ENCODE measurements around the gene TMEM225B.
"Not testable (repeated sequence)": the region's sequence is repeated elsewhere in the genome, so short reads cannot be mapped to it uniquely, and the experiment has no call there.

The TMEM225B gene

DNA sequence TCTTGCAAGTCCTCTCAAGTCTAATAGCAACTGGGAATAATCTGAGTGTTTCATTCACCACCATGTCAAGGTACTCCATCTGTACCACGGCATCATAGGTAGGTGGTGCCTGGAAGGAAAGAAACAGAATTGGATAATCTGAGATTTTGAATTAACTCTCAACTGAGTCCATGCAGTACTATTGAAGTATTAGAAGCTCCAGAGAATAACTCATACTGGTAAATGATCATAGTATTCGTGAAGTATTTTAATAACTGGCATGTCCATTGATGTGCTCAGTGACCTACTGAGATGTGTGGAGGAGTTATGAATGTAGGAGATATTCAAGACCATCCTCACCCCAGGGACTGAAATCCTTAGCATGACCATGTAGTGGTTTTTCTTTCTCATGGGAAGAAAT lies 54.6 kb downstream of the TMEM225B start:
- Histone ChIP-seq H3K4me1 (ENCODE audit: control insufficient read depth, insufficient read depth, low read length, poor library complexity, severe bottlenecking) (no peaks in the 10 kb centered on the region), H3K27me3 (replicated peaks; ENCODE audit: control insufficient read depth, insufficient read depth, low read length, poor library complexity, severe bottlenecking) (no peaks in the 10 kb centered on the region), H3K9me3 (ENCODE audit: control insufficient read depth, low read length) (no peaks in the 10 kb centered on the region), H3K27ac (ENCODE audit: insufficient read depth, low read length, poor library complexity, severe bottlenecking) (no peak overlapping the region), H3K36me3 (ENCODE audit: control insufficient read depth, insufficient read depth, low read length) (no peaks in the 10 kb centered on the region), H3K4me3 (ENCODE audit: insufficient read depth, low read depth, low read length, poor library complexity, severe bottlenecking) (no peak overlapping the region)
- DNase-seq: no peak

DNA sequence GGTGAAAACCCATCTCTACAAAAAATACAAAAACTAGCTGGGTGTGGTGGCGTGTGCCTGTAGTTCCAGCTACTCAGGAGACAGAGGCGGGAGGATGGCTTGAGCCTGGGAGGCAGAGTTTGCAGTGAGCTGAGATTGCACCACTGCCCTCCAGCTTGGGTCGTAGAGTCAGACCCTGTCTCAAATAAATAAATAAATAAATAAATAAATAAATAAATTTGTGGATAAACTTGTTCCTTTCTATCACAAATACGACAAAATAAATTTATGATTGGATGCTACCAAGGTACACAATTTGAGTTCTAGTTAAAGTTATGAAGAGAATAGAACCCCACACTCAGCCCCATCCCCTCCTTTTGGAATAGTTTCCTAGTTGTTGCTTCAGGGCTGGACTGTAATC lies 55.2 kb downstream of the TMEM225B start:
- DNase-seq; H3K9me3 ChIP-seq (ENCODE audit: control insufficient read depth, low read length); H3K27ac ChIP-seq (ENCODE audit: insufficient read depth, low read length, poor library complexity, severe bottlenecking); H3K27me3 ChIP-seq (replicated peaks; ENCODE audit: control insufficient read depth, insufficient read depth, low read length, poor library complexity, severe bottlenecking); H3K4me1 ChIP-seq (ENCODE audit: control insufficient read depth, insufficient read depth, low read length, poor library complexity, severe bottlenecking); H3K4me3 ChIP-seq (ENCODE audit: insufficient read depth, low read depth, low read length, poor library complexity, severe bottlenecking); H3K36me3 ChIP-seq (ENCODE audit: control insufficient read depth, insufficient read depth, low read length): not testable (repeated sequence)

DNA sequence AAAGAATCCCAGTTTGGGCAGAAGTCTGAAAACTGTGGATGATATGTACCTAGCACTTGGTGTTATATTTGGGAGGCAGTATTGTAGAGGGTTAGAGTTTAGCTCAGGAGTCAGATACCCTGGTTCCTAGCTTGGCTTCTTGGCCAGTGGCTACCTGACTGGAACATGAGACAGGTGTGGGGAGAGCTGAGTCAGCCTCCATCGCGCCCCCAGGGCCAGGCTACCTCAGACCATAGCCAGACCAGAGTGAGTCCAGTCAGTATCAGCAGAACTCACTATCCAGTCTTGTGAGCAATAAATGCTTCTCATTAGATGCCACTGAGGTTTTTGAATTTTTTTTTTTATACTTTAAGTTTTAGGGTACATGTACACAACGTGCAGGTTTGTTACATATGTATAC lies 55.7 kb downstream of the TMEM225B start:
- no peaks in the 10 kb centered on the region for H3K4me1 ChIP-seq (ENCODE audit: control insufficient read depth, insufficient read depth, low read length, poor library complexity, severe bottlenecking)
- no peaks in the 10 kb centered on the region for H3K36me3 ChIP-seq (ENCODE audit: control insufficient read depth, insufficient read depth, low read length)
- H3K9me3 ChIP-seq (ENCODE audit: control insufficient read depth, low read length): no peaks in the 10 kb centered on the region
- no peak for DNase-seq
- no peak overlapping the region for H3K4me3 ChIP-seq (ENCODE audit: insufficient read depth, low read depth, low read length, poor library complexity, severe bottlenecking)
- H3K27ac ChIP-seq (ENCODE audit: insufficient read depth, low read length, poor library complexity, severe bottlenecking): no peak overlapping the region
- no peaks in the 10 kb centered on the region for H3K27me3 ChIP-seq (replicated peaks; ENCODE audit: control insufficient read depth, insufficient read depth, low read length, poor library complexity, severe bottlenecking)

DNA sequence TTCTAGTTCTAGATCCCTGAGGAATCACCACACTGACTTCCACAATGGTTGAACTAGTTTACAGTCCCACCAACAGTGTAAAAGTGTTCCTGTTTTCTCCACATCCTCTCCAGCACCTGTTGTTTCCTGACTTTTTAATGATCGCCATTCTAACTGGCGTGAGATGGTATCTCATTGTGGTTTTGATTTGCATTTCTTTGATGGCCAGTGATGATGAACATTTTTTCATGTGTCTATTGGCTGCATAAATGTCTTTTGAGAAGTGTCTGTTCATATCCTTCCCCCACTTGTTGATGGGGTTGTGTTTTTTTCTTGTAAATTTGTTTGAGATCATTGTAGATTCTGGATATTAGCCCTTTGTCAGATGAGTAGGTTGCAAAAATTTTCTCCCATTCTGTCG lies 56.6 kb downstream of the TMEM225B start:
- not testable (repeated sequence) for H3K9me3 ChIP-seq (ENCODE audit: control insufficient read depth, low read length); DNase-seq; H3K4me1 ChIP-seq (ENCODE audit: control insufficient read depth, insufficient read depth, low read length, poor library complexity, severe bottlenecking)

DNA sequence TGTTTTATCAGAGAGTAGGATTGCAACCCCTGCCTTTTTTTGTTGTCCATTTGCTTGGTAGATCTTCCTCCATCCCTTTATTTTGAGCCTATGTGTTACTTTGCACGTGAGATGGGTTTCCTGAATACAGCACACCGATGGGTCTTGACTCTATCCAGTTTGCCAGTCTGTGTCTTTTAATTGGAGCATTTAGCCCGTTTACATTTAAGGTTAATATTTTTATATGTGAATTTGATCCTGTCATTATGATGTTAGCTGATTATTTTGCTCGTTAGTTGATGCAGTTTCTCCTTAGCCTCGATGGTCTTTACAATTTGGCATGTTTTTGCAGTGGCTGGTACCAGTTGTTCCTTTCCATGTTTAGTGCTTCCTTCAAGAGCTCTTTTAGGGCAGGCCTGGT lies 59.8 kb downstream of the TMEM225B start:
- not testable (repeated sequence) for H3K27me3 ChIP-seq (replicated peaks; ENCODE audit: control insufficient read depth, insufficient read depth, low read length, poor library complexity, severe bottlenecking); H3K9me3 ChIP-seq (ENCODE audit: control insufficient read depth, low read length); H3K4me3 ChIP-seq (ENCODE audit: insufficient read depth, low read depth, low read length, poor library complexity, severe bottlenecking); H3K4me1 ChIP-seq (ENCODE audit: control insufficient read depth, insufficient read depth, low read length, poor library complexity, severe bottlenecking); H3K27ac ChIP-seq (ENCODE audit: insufficient read depth, low read length, poor library complexity, severe bottlenecking); DNase-seq; H3K36me3 ChIP-seq (ENCODE audit: control insufficient read depth, insufficient read depth, low read length)

More for the DNA sequence above, 56.6 kb downstream of the TMEM225B start:
- H3K27ac ChIP-seq (ENCODE audit: insufficient read depth, low read length, poor library complexity, severe bottlenecking); H3K27me3 ChIP-seq (replicated peaks; ENCODE audit: control insufficient read depth, insufficient read depth, low read length, poor library complexity, severe bottlenecking); H3K36me3 ChIP-seq (ENCODE audit: control insufficient read depth, insufficient read depth, low read length); H3K4me3 ChIP-seq (ENCODE audit: insufficient read depth, low read depth, low read length, poor library complexity, severe bottlenecking): not testable (repeated sequence)
